ENCODE results near the gene NOL9.

DNA sequence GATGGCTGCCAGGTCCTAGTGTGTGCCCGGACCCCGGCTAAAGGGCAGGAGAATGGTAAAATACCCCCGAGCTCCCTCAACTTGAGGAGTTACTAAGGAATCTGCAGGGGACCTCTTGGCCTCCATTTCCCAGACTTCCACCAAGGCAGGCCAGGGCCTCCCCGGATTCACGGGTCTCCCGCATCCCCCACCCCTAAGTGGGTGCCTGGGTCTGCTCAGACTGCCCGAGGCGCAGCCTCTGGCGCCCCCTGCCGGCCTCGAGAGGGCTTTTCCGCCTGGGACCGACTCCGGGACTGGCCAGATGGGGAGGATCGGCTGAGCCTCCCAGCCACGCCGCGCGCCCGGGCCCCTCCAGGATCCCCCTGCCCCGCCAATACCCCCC lies 64.5 kb downstream of the NOL9 start:
- TF ChIP-seq, protein P1, sequence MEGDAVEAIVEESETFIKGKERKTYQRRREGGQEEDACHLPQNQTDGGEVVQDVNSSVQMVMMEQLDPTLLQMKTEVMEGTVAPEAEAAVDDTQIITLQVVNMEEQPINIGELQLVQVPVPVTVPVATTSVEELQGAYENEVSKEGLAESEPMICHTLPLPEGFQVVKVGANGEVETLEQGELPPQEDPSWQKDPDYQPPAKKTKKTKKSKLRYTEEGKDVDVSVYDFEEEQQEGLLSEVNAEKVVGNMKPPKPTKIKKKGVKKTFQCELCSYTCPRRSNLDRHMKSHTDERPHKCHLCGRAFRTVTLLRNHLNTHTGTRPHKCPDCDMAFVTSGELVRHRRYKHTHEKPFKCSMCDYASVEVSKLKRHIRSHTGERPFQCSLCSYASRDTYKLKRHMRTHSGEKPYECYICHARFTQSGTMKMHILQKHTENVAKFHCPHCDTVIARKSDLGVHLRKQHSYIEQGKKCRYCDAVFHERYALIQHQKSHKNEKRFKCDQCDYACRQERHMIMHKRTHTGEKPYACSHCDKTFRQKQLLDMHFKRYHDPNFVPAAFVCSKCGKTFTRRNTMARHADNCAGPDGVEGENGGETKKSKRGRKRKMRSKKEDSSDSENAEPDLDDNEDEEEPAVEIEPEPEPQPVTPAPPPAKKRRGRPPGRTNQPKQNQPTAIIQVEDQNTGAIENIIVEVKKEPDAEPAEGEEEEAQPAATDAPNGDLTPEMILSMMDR (IDR thresholded peaks at IDR 0.05) = peak; percentile 91
- no peak for TF ChIP-seq EZH2phosphoT487 (IDR thresholded peaks at IDR 0.05)

All from neural progenitor cell (in vitro differentiated cells).